A172 (cell line): Measurements from ENCODE around the gene DHCR24. TPM values are rescaled to one million over a fixed set of nuclear protein-coding genes. Genes with fewer than 3 reads are reported as not detected.

ENCODE experiments used
- DNase-seq: peaks from one replicate; pipeline ENCODE4 v3.0.0-alpha.2; 2015; ENCODE audit warnings: low spot score
- total RNA-seq: library from RNA; depleted of rRNA; stranded (reverse); fragments of >200 nt; shearing (Covaris generic); gene quantifications from 2 replicates; pipeline ENCODE4 v1.2.3, GENCODE V29; 2014

DHCR24 gene
- total RNA-seq, 1 experiment from 2014 or later, result 51.3 TPM

DNA sequence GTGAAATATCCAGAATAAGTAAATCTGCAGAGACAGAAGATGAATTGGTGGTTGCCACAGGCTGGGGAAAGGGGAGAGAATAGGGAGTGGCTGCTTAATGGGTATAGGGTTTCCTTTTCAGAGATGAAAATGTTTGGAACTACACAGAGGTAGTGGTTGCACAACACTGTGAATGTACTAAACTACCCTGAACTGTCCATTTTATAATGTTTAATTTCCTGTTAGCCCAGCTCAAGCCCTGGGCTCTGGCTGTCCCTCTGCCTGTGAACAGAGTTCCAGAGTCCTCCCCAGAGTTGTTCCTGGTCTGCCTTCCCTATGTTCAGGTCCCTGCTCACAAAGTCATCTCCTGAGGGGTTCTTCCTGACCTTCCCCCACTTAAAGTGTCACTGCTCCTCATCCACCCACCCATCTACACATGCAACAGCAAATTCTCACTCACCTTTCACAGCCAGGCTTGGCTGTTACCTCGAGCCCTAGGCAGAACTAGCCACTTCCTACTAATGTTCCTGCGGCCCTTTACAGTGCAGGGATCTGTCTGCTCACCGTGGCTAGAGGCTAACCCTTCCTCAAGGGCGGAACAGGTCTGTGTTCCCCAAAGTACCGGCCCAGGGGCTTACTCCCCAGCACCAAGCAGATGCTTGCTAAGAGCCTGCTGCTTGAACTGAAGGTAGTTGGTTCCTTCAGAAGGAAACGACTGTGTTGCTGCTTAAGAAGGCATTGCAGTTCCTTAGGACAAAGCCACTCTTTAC lies 22.4 kb downstream of the DHCR24 start:
- no peak for DNase-seq

- no peak for DNase-seq
Measured at GRCh38 chr1:54863267-54863665, 23.7 kb downstream of the DHCR24 start.

DNA sequence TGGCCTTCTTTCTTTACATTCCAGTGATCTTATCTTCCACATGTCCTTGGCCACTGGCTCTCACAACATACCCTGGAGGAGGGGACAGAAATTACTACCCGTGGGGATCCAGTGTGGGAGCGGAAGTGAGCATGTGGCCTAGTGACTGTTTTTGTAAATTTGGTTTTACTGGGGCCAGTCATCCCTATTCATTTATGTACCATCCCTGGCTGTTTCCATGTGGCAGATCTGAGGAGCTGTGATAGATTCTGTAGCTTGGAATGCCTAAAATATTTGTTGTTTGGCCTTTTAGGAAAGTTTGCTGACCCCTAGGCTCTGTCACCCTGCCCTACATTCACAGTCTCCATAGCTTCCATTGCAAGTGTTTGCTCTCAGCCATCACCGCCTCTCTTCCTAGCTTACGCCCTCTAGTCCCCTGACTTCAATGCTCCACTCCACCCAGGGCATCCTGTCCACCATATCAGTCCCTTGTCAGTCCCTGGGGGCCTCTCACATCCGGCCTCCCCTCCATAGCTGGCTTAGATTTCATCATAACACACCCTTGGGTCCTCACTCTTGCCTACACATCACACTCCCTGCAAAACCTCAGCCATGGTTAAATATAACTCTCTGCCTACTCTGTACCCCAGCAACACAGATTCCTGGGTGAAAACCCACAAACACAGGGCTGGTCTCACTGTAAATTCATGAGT lies 25.8 kb downstream of the DHCR24 start:
- peak; percentile 28 for DNase-seq

GRCh38 chr1:54859700-54860391 lies 27.1 kb downstream of the DHCR24 start:
- DNase-seq, result peak; percentile 40

GRCh38 chr1:54857746-54858561 lies 29.0 kb downstream of the DHCR24 start:
- peak; percentile 36 for DNase-seq

- DNase-seq, result no peak
Measured at GRCh38 chr1:54857141-54857540, 29.9 kb downstream of the DHCR24 start.

- no peak for DNase-seq
Measured at GRCh38 chr1:54854381-54855020, 32.5 kb downstream of the DHCR24 start.

DNA sequence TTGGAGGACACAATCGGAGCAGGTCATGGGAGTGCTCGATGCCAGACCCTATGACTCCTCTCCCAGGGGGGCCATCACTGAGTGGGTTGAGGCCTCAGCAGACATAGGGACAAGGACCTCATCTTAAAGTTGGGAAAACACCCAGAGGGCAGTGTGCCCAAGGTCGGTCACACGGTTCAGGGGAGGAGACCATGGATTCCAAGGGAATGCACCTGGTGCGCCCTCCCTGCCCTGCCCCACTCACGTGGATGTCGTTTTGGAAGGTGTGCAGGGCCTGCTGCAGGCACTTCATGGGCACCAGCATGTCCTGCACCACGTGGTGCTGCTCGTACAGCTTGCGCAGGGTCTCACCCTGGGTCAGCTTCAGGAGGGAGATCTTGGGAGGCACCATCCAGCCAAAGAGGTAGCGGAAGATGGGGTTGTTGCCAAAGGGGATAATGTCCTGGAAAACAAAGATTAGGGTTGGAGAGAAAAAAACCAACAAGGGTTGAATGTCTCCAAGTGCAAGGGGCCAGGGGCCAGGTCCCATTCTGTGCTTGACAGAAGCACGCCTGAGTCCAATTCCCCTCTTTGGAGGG lies 33.1 kb downstream of the DHCR24 start:
- no peak for DNase-seq

DNA sequence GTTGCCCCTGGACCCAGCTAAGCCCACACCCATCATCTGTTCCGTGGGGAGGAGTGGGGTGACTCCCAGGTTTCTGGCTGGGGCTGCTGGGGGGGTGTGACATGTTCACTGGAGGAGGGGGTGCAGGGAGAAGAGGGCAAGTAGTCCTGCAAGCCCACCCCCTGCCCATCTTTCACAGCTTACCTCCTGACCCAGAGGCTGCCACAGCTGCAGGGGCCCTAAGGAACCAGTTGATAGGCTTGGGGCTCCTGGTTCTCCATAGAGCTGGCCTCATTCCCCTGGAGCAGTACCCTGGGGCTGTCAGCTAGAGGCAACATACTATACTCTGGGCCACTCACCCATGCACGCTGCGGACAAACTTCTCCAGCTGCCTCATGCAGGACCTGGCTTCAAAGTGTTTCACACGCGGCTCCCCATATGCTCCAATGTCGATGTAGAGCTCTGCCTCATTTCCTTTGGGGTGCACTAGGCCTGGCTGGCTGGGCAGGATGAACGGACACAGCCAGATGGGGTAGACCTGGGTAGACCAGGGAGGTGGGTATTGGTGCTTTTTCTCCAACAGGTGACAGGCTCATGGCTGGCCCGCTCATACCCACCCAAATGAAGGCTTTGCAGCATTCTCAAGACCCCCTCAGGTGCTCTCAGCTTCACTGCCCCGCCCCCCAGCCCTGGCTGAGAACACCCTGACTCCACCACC lies 33.8 kb downstream of the DHCR24 start:
- DNase-seq, result no peak

- no peak for DNase-seq
Measured at GRCh38 chr1:54851936-54852524, 35.0 kb downstream of the DHCR24 start.

- DNase-seq, result no peak
Measured at GRCh38 chr1:54851406-54851805, 35.6 kb downstream of the DHCR24 start.

- peak; percentile 70 for DNase-seq
Measured at GRCh38 chr1:54850737-54851136, 36.3 kb downstream of the DHCR24 start.

- DNase-seq, result peak; percentile 36
Measured at GRCh38 chr1:54850069-54850730, 36.8 kb downstream of the DHCR24 start.

DNA sequence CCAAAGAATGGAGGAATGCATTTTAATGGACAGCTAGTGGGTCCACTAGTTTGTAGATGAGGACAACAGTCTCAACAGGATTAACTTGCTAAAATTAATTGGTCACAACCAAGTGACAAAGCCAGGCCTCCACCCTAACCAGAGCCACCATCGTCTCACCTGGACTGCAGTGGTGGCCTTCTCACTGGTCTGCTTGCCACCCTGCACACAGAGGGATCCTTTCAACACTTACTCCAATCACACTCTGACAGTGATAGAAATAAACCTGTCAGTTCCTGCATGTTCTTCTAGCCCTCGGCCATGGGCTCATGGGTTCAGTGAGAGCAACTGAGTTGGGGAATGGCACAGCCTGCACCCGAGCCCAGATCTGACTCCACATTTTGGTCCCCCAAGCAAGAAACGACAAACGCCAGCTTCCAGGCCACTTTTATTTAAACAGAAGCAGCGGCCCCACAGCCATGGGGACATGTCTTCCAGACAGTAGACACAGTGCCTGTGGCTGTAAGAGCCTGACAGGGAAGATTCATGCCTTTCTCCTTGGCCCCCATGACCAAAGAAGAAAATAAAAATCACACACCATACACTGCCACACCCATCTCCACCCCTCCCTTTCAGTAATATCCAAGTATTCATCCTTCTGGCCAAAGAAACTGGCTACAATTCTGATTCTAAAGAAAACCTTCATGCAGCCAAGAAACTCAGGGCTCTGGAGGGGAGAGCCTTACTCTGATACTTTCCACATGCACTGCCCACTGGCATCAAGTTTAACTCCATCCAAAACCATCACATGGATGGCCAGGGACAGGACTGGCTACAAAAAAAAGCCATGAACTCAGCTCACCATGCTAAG lies 37.6 kb downstream of the DHCR24 start:
- no peak for DNase-seq

GRCh38 chr1:54848134-54848948 lies 38.7 kb downstream of the DHCR24 start:
- no peak for DNase-seq

DNA sequence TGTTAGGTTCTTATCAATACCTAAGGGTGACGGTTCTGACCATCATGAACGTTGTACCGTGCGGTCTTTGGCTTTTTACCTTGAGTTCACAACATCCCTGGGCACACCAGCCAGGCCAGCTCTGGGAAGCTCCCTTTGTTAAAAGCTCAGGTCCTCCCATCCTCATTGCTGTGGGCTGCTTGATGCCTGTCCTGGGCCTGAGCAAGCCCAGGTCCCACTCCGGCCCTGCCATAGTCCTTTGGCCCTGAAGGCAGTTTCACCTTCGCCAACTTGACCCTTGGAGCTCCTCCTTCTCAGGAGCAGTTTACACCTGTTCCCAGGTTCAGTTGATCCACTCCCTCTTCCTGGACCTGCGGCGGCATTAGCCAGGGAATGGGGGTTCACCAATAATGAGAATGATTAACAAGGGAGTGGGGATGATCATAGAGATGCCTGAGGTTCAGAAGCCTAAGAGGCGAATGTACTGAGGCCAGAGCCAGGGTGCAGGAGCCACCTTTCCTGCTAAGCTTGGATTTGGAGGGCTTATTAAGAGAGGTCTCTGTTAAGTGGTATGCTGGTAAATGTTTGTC lies 40.2 kb downstream of the DHCR24 start:
- DNase-seq, result no peak

DNA sequence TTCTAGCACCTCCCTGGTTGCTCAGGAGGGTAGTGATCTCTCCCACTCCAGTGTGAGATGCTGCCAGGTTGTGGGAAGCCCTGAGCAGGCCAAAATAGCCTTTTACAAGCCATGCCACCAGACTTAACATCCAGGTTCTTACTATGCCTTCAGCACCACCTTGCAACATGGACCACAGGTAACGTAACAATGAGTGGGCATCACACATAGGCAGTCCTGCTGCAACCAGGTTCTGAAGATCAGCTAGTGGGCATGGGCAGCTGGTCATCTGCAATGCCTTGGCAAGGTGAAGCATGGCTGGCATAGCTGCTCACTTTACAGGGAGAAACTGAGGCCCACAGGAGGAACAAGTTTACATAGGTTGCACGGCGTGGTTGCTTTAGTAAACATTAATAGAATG lies 40.7 kb downstream of the DHCR24 start:
- no peak for DNase-seq
